ENCODE results near the gene CSRNP2. TPM values are rescaled to one million over a fixed set of nuclear protein-coding genes. Genes with fewer than 3 reads are reported as not detected.

The CSRNP2 gene
- total and polyA plus RNA-seq, 2 of the 13 experiments (the other 11 are each of a cell fraction or from before 2014, with no cell fraction given), result 4.8 to 7.3 TPM

- TF ChIP-seq KMT2A (CRISPR knock-in tag; IDR thresholded peaks at IDR 0.05) (peak; percentile 77), E2F2 (CRISPR knock-in tag; IDR thresholded peaks at IDR 0.05; ENCODE audit: borderline replicate concordance) (0 out of 2 replicates have a peak, but pooled peaks have one; percentile 56), KLF15 (CRISPR knock-in tag; IDR thresholded peaks at IDR 0.05; ENCODE audit: borderline replicate concordance) (no peak), ARID5B (CRISPR knock-in tag; IDR thresholded peaks at IDR 0.05) (no peak; the same call in none of the 2 replicates), HINFP (CRISPR knock-in tag; IDR thresholded peaks at IDR 0.05; ENCODE audit: low read depth) (0 out of 2 replicates have a peak, but pooled peaks have one; percentile 44), MTA3 (CRISPR knock-in tag; IDR thresholded peaks at IDR 0.05) (no peak), RERE (CRISPR knock-in tag; IDR thresholded peaks at IDR 0.05; ENCODE audit: low read depth) (no peak), ZNF331 (CRISPR knock-in tag; IDR thresholded peaks at IDR 0.05) (peak; percentile 61; the same call in 1 of the 2 replicates), ZC3H13 (CRISPR knock-in tag; IDR thresholded peaks at IDR 0.05) (0 out of 2 replicates have a peak, but pooled peaks have one; percentile 31), ZNF367 (CRISPR knock-in tag; IDR thresholded peaks at IDR 0.05; ENCODE audit: borderline replicate concordance) (0 out of 2 replicates have a peak, but pooled peaks have one; percentile 72), TBP (CRISPR knock-in tag; IDR thresholded peaks at IDR 0.05) (no peak), MXD1 (CRISPR knock-in tag; IDR thresholded peaks at IDR 0.05) (peak; percentile 54; the same call in 1 of the 2 replicates), ZNF841 (CRISPR knock-in tag; IDR thresholded peaks at IDR 0.05; ENCODE audit: borderline replicate concordance) (no peak)
Observed at GRCh38 chr12:51047655-51048540, 35.5 kb downstream of the CSRNP2 start, which contains the start of gene LETMD1 (continued).

Data from HepG2 (cell line).